HepG2 (cell line): ENCODE measurements around the gene IL1RL2. TPM values are rescaled to one million over a fixed set of nuclear protein-coding genes. Genes with fewer than 3 reads are reported as not detected.

Experiments used
- ATAC-seq: fragments of 200-7000 bp; cut with Tn5 transposase; 3 replicates; pipeline ENCODE4 v1.9.1; 2020; ENCODE audit warnings: mild to moderate bottlenecking, moderate library complexity
- BruUV-seq: library from RNA; stranded (reverse); fragments of 400-500 nt; replicated peaks from 2 replicates; lab custom pipeline; 2021; lab: Mats Ljungman, UMichigan
- CTCF ChIA-PET: fragments of 300-600 bp; formaldehyde crosslinking; extraction: SDS; loops from one replicate; lab custom pipeline; 2021; ENCODE audit warnings: low total read pairs, inconsistent platforms, low intra/inter-chr PET ratio; lab: Yijun Ruan, JAX
- POLR2A ChIA-PET: fragments of 350-600 bp; sonication (Branson Sonifier 250); formaldehyde crosslinking; loops from one replicate; lab custom pipeline; 2020; ENCODE audit warnings: antibody characterized with exemption, inconsistent platforms; lab: Yijun Ruan, JAX
- DNase-seq: peaks from one replicate; pipeline ENCODE4 v3.0.0-alpha.2; 2015; ENCODE audit warnings: low spot score
- FAIRE-seq: peaks from 3 replicates; lab custom pipeline; 2011; peaks lifted over from hg19 to GRCh38; lab: Jason Lieb, UNC
- H2AFZ ChIP-seq: one replicate; pipeline ENCODE4 v1.6.1; 2011; ENCODE audit warnings: low read length, inconsistent platforms
- H3K27ac ChIP-seq: fragments of 300-600 bp; 3 replicates; pipeline ENCODE4 v1.8.0; 2011; ENCODE audit warnings: mixed run types, mild to moderate bottlenecking, mixed read lengths, low read length, inconsistent platforms; ENCODE audit not compliant: insufficient read depth; ENCODE audit errors: extremely low read length
- H3K27me3 ChIP-seq, 2 experiments: fragments of 200-600 bp in 1 of 2; 2 replicates in 1 of 2; 3 replicates in 1 of 2; pipeline versions ENCODE4 v1.6.0 to v1.8.0; 2011; ENCODE audit warnings: low read length in 2 of 2, mild to moderate bottlenecking in 2 of 2, moderate library complexity in 2 of 2, inconsistent platforms in 1 of 2; ENCODE audit not compliant: insufficient read depth in 2 of 2, control insufficient read depth in 1 of 2
- H3K36me3 ChIP-seq, 2 experiments: fragments of 200-600 bp in 1 of 2; replicated peaks in 1 of 2; 2 replicates in 1 of 2; 3 replicates in 1 of 2; pipeline versions ENCODE4 v1.5.1 to v1.8.0; 2011; ENCODE audit warnings: low read length in 2 of 2, inconsistent platforms in 1 of 2; ENCODE audit not compliant: insufficient read depth in 2 of 2, control insufficient read depth in 1 of 2
- H3K4me1 ChIP-seq: 2 replicates; pipeline ENCODE4 v1.5.1; 2012; ENCODE audit warnings: low read length, inconsistent platforms; ENCODE audit not compliant: insufficient read depth
- H3K4me2 ChIP-seq: 2 replicates; pipeline ENCODE4 v1.6.0; 2011; ENCODE audit warnings: low read depth, low read length, inconsistent platforms
- H3K4me3 ChIP-seq, 3 experiments: fragments of 200-600 bp in 1 of 3; sonication (generic), shearing (Covaris generic) in 1 of 3; replicated peaks in 1 of 3; 2 replicates each; pipeline ENCODE4 v1.5.1; 2011 to 2016; ENCODE audit warnings: low read length in 3 of 3, inconsistent platforms in 2 of 3, low read depth in 2 of 3, mild to moderate bottlenecking in 2 of 3, control low read depth in 1 of 3, mixed read lengths in 1 of 3; ENCODE audit not compliant: insufficient read depth in 1 of 3
- H3K79me2 ChIP-seq: one replicate; pipeline ENCODE4 v1.6.1; 2011; ENCODE audit warnings: low read length, inconsistent platforms; ENCODE audit not compliant: insufficient read depth
- H3K9ac ChIP-seq: 2 replicates; pipeline ENCODE4 v1.6.0; 2011; ENCODE audit warnings: mild to moderate bottlenecking, low read depth, low read length, inconsistent platforms; ENCODE audit not compliant: insufficient read depth
- H3K9me3 ChIP-seq: 2 replicates; pipeline ENCODE4 v1.5.1; 2012; ENCODE audit warnings: mild to moderate bottlenecking, low read length
- H4K20me1 ChIP-seq: 2 replicates; pipeline ENCODE4 v1.6.0; 2011; ENCODE audit warnings: inconsistent platforms, mild to moderate bottlenecking, low read length, moderate library complexity; ENCODE audit not compliant: insufficient read depth
- HDAC1 ChIP-seq: sonication (generic); formaldehyde crosslinking; IDR thresholded peaks from 2 replicates; pipeline ENCODE4 v1.5.1; 2020; ENCODE audit warnings: mild to moderate bottlenecking, missing genetic modification reagents
- IRF9 ChIP-seq: sonication (generic); formaldehyde crosslinking; IDR thresholded peaks from 2 replicates; pipeline ENCODE4 v1.8.0; 2022; ENCODE audit warnings: missing genetic modification reagents, mild to moderate bottlenecking, borderline replicate concordance
- NFIC ChIP-seq: IDR thresholded peaks from 2 replicates; pipeline ENCODE4 v1.6.1; 2012; ENCODE audit warnings: mild to moderate bottlenecking, low read length, inconsistent platforms
- NR2F2 ChIP-seq: IDR thresholded peaks from 2 replicates; pipeline ENCODE4 v1.6.1; 2012; ENCODE audit warnings: low read depth, inconsistent platforms, borderline replicate concordance
- RELA ChIP-seq: sonication (generic); formaldehyde crosslinking; IDR thresholded peaks from 2 replicates; pipeline ENCODE4 v1.4.0; 2020; ENCODE audit warnings: missing genetic modification reagents
- TBP ChIP-seq: sonication (generic); formaldehyde crosslinking; IDR thresholded peaks from 2 replicates; pipeline ENCODE4 v1.5.0; 2020; ENCODE audit warnings: missing genetic modification reagents
- TCF12 ChIP-seq, 2 experiments: fragments of 450-650 bp in 1 of 2; sonication (generic) in 1 of 2; formaldehyde crosslinking in 1 of 2; IDR thresholded peaks; 2 replicates each; pipeline versions ENCODE4 v1.6.1 to v1.8.0; 2017 to 2022; ENCODE audit warnings: antibody characterized with exemption in 1 of 2, mild to moderate bottlenecking in 1 of 2, missing genetic modification reagents in 1 of 2, moderate library complexity in 1 of 2
- WIZ ChIP-seq: sonication (generic); formaldehyde crosslinking; IDR thresholded peaks from 2 replicates; pipeline ENCODE4 v1.5.1; 2020; ENCODE audit warnings: mild to moderate bottlenecking, missing genetic modification reagents
- ZFY ChIP-seq: sonication (generic); formaldehyde crosslinking; IDR thresholded peaks from 2 replicates; pipeline ENCODE4 v1.4.0; 2020; ENCODE audit warnings: missing genetic modification reagents
- ZNF101 ChIP-seq: sonication (generic); formaldehyde crosslinking; IDR thresholded peaks from 2 replicates; pipeline ENCODE4 v1.4.0; 2020; ENCODE audit warnings: mild to moderate bottlenecking, low read depth, missing genetic modification reagents, borderline replicate concordance
- ZNF12 ChIP-seq: sonication (generic); formaldehyde crosslinking; IDR thresholded peaks from 2 replicates; pipeline ENCODE4 v1.5.0; 2020; ENCODE audit warnings: missing genetic modification reagents
- ZNF207 ChIP-seq: fragments of 450-650 bp; IDR thresholded peaks from 2 replicates; pipeline ENCODE4 v1.6.1; 2016; ENCODE audit warnings: antibody characterized with exemption, borderline replicate concordance
- ZNF343 ChIP-seq: sonication (generic); formaldehyde crosslinking; IDR thresholded peaks from 2 replicates; pipeline ENCODE4 v1.4.0; 2020; ENCODE audit warnings: mild to moderate bottlenecking, missing genetic modification reagents
- ZNF556 ChIP-seq: sonication (generic); formaldehyde crosslinking; IDR thresholded peaks from 2 replicates; pipeline ENCODE4 v1.4.0; 2020; ENCODE audit warnings: mild to moderate bottlenecking, missing genetic modification reagents, borderline replicate concordance
- ZNF598 ChIP-seq: sonication (generic); formaldehyde crosslinking; IDR thresholded peaks from 2 replicates; pipeline ENCODE4 v1.5.1; 2020; ENCODE audit warnings: mild to moderate bottlenecking, missing genetic modification reagents, borderline replicate concordance
- ZNF7 ChIP-seq: IDR thresholded peaks from 2 replicates; pipeline ENCODE4 v1.6.1; 2016; ENCODE audit warnings: missing biosample characterization, missing genetic modification reagents
- WGBS: methylation state at CpG from one replicate; pipeline ENCODE4 v1.1.6; 2017; ENCODE audit warnings: low lambda C conversion rate; 5-methylcytosine and 5-hydroxymethylcytosine counted together
- in situ Hi-C: cut with HindIII; loops from 2 replicates; pipeline ENCODE4 v1.10.0; 2017; ENCODE audit warnings: low pct_unique_long_range_greater_than_20kb; ENCODE audit not compliant: extremely low pct_ligation_motif_present
- intact Hi-C: fragments of 100-400 bp; cut with micrococcal nuclease; formaldehyde crosslinking; loops from one replicate; pipeline ENCODE4 v1.10.0; 2022; ENCODE audit not compliant: unreplicated experiment
- polyA plus RNA-seq, 8 experiments: library from polyadenylated mRNA; depleted of rRNA in 3 of 8; stranded (reverse) in 7 of 8; unstranded in 1 of 8; fragments of >200 nt; fragmentation: Illumina TruSeq in 4 of 8; extraction: Trizol in 4 of 8; gene quantifications; 2 replicates each; pipeline versions ENCODE4 v1.2.1 to v1.2.3, GENCODE V29; 2011 to 2016; ENCODE audit warnings: low read depth in 4 of 8, missing spikeins in 1 of 8, mixed read lengths in 1 of 8; ENCODE audit not compliant: insufficient read depth in 1 of 8
- total RNA-seq, 5 experiments: library from RNA; depleted of rRNA; stranded (reverse); fragments of >200 nt; fragmentation: Illumina TruSeq; extraction: Trizol; gene quantifications; 2 replicates each; pipeline ENCODE4 v1.2.3, GENCODE V29; 2016; ENCODE audit warnings: low read depth in 1 of 5
- TF ChIP-seq, protein P1 (sequence below): sonication (generic); formaldehyde crosslinking; IDR thresholded peaks from 2 replicates; pipeline ENCODE4 v1.4.0; 2020; ENCODE audit warnings: missing genetic modification reagents

IL1RL2 gene
- total and polyA plus RNA-seq, 2 of the 13 experiments (the other 11 are each of a cell fraction or from before 2014, with no cell fraction given), result 0.03 TPM; not detected in 1

DNA sequence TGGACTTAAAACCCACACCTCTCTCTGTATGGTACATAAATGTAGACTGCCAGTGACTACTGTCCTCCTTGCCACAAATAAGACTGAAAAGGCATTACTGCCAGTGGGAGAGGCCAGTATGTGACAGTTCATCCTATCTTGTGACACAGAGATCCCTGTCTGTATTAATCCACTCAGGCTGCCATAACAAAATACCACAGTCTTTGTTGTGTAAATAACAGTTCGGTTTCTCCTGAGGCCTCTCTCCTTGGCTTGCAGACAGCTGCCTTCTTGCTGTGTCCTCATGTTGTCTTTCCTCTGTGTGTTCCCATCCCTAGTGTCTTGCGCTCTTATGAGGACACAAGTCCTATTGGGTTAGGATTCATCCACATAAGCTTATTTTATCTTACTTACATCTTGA lies 78.1 kb downstream of the IL1RL2 start:
- TF ChIP-seq IRF9, result no peak
- TF ChIP-seq ZNF12, result 0 out of 2 replicates have a peak, but pooled peaks have one; percentile 21
- no peak for ATAC-seq
- H4K20me1 ChIP-seq, result no peaks in the 10 kb centered on the region
- whole genome bisulfite sequencing, result 50% methylated on average over 2 of the region's 2 CpGs
- H3K27me3 ChIP-seq, result peaks cover 0 to 22% of the 10 kb centered on the region in 2 experiments; a peak in 3 of 5 replicates
- no peak overlapping the region for H3K9ac ChIP-seq
- in situ Hi-C loops (no loop called here), intact Hi-C loops (no loop called here)
- H3K79me2 ChIP-seq, result no peaks in the 10 kb centered on the region
- POLR2A ChIA-PET, result no interaction called here
- no peak overlapping the region for H3K4me3 ChIP-seq
- H2AFZ ChIP-seq, result no peak overlapping the region
- FAIRE-seq, result no peak
- no peaks in the 10 kb centered on the region for H3K9me3 ChIP-seq
- H3K4me1 ChIP-seq, result no peaks in the 10 kb centered on the region
- H3K27ac ChIP-seq, result no peak overlapping the region
- CTCF ChIA-PET, result no interaction called here
- no TSS peak for BruUV-seq
- no peaks in the 10 kb centered on the region for H3K36me3 ChIP-seq
- DNase-seq, result no peak
- no peak overlapping the region for H3K4me2 ChIP-seq

DNA sequence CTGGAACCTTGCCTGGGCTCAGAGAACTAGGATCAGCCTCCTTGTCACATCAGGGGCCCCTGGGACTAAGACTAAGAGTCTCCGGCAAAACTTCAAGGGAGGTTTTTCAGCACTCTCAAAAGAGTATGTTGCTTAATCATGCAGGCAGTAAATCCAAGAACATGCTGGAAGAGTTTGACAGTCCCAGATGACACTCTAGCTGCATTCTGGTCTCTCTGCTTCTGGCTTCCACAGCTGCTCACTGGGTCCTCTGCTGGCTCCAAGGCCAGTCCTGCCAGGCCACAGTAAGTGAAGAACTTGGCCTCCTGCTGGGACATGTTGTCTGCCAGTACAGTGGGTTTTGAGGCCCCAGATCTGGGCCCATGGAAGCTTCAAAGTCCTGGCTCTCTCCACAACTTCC lies 79.4 kb downstream of the IL1RL2 start:
- Histone ChIP-seq H3K36me3 (no peaks in the 10 kb centered on the region), H3K4me1 (no peaks in the 10 kb centered on the region), H2AFZ (no peak overlapping the region), H4K20me1 (no peaks in the 10 kb centered on the region), H3K9ac (no peak overlapping the region), H3K4me3 (no peak overlapping the region), H3K27ac (no peak overlapping the region), H3K4me2 (no peak overlapping the region), H3K9me3 (no peaks in the 10 kb centered on the region), H3K79me2 (no peaks in the 10 kb centered on the region), H3K27me3 (peaks cover 0 to 24% of the 10 kb centered on the region in 2 experiments; a peak in 3 of 5 replicates)
- DNase-seq, result no peak
- no peak for FAIRE-seq
- ChIA-PET POLR2A (no interaction called here), CTCF (no interaction called here)
- no peak for TF ChIP-seq ZNF598
- no peak for TF ChIP-seq WIZ
- TF ChIP-seq ZNF556 (CRISPR knock-in tag), result no peak
- TF ChIP-seq ZNF7, result no peak
- no peak for TF ChIP-seq ZNF207
- no peak for TF ChIP-seq ZFY (CRISPR knock-in tag)
- TF ChIP-seq NR2F2, result no peak
- TF ChIP-seq ZNF343, result no peak
- no peak for TF ChIP-seq NFIC
- TF ChIP-seq ZNF101 (CRISPR knock-in tag), result no peak
- TF ChIP-seq TBP (CRISPR knock-in tag), result no peak
- no peak for TF ChIP-seq RELA (CRISPR knock-in tag)
- TF ChIP-seq, protein P1, sequence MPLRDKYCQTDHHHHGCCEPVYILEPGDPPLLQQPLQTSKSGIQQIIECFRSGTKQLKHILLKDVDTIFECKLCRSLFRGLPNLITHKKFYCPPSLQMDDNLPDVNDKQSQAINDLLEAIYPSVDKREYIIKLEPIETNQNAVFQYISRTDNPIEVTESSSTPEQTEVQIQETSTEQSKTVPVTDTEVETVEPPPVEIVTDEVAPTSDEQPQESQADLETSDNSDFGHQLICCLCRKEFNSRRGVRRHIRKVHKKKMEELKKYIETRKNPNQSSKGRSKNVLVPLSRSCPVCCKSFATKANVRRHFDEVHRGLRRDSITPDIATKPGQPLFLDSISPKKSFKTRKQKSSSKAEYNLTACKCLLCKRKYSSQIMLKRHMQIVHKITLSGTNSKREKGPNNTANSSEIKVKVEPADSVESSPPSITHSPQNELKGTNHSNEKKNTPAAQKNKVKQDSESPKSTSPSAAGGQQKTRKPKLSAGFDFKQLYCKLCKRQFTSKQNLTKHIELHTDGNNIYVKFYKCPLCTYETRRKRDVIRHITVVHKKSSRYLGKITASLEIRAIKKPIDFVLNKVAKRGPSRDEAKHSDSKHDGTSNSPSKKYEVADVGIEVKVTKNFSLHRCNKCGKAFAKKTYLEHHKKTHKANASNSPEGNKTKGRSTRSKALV (CRISPR knock-in tag), result no peak
- no peak for TF ChIP-seq HDAC1 (CRISPR knock-in tag)
- TF ChIP-seq TCF12 (IDR thresholded peaks at IDR 0.05), result no peak
- no peak for TF ChIP-seq TCF12 (CRISPR knock-in tag; IDR thresholded peaks at IDR 0.05)
- no TSS peak for BruUV-seq
- in situ Hi-C loops (no loop called here), intact Hi-C loops (no loop called here)
- WGBS, result 78% methylated on average over 1 of the region's 1 CpG
- ATAC-seq, result no peak; the same call in 2 of the 3 replicates
